ENCODE data around the gene CD207.

CD207 gene

GRCh38 chr2:70808983-70809958 lies 26.3 kb downstream of the CD207 start:
- in situ Hi-C loops (cut with HindIII; ENCODE audit: low sequenced_read_pairs) = no loop called here
- H3K4me3 ChIP-seq (ENCODE audit: low read depth, low read length) = no peak overlapping the region
- DNase-seq (ENCODE audit: low read depth) = no peak
- TF ChIP-seq CTCF (IDR thresholded peaks at IDR 0.05; ENCODE audit: low read depth, low read length, missing control alignments) = no peak

GRCh38 chr2:70807828-70808118 lies 27.8 kb downstream of the CD207 start:
- no peak for TF ChIP-seq CTCF (IDR thresholded peaks at IDR 0.05; ENCODE audit: low read depth, low read length, missing control alignments)
- no peak for DNase-seq (ENCODE audit: low read depth)
- no peak overlapping the region for H3K4me3 ChIP-seq (ENCODE audit: low read depth, low read length)
- in situ Hi-C loops (cut with HindIII; ENCODE audit: low sequenced_read_pairs) = no loop called here

GRCh38 chr2:70807102-70807827 lies 28.4 kb downstream of the CD207 start:
- no peak for DNase-seq (ENCODE audit: low read depth)
- in situ Hi-C loops (cut with HindIII; ENCODE audit: low sequenced_read_pairs) = no loop called here
- no peak overlapping the region for H3K4me3 ChIP-seq (ENCODE audit: low read depth, low read length)
- TF ChIP-seq CTCF (IDR thresholded peaks at IDR 0.05; ENCODE audit: low read depth, low read length, missing control alignments) = no peak

- DNase-seq (ENCODE audit: low read depth) = no peak
- in situ Hi-C loops (cut with HindIII; ENCODE audit: low sequenced_read_pairs) = no loop called here
- no peak overlapping the region for H3K4me3 ChIP-seq (ENCODE audit: low read depth, low read length)
- TF ChIP-seq CTCF (IDR thresholded peaks at IDR 0.05; ENCODE audit: low read depth, low read length, missing control alignments) = no peak
These were observed 29.0 kb downstream of the CD207 start for GRCh38 chr2:70806620-70807019.

- DNase-seq (ENCODE audit: low read depth) = no peak
- in situ Hi-C loops (cut with HindIII; ENCODE audit: low sequenced_read_pairs) = no loop called here
These were observed 29.6 kb downstream of the CD207 start for GRCh38 chr2:70806013-70806412.

More at GRCh38 chr2:70806013-70806412, 29.6 kb downstream of the CD207 start:
- no peak overlapping the region for H3K4me3 ChIP-seq (ENCODE audit: low read depth, low read length)
- no peak for TF ChIP-seq CTCF (IDR thresholded peaks at IDR 0.05; ENCODE audit: low read depth, low read length, missing control alignments)
